GM12878 (cell line): ENCODE data around the gene PRAMEF18.
"Not testable (repeated sequence)": the region's sequence is repeated elsewhere in the genome, so short reads cannot be mapped to it uniquely, and the experiment has no call there.

Experiments used
- POLR2A ChIP-seq: IDR thresholded peaks from 2 replicates; pipeline ENCODE4 v1.6.1; 2011; ENCODE audit warnings: low read depth, mild to moderate bottlenecking, low read length
- SRF ChIP-seq, 2 experiments: IDR thresholded peaks; 2 replicates each; pipeline ENCODE4 v1.6.1; 2011; ENCODE audit warnings: low read depth in 2 of 2, low read length in 2 of 2, mild to moderate bottlenecking in 1 of 2, moderate library complexity in 1 of 2

DNA sequence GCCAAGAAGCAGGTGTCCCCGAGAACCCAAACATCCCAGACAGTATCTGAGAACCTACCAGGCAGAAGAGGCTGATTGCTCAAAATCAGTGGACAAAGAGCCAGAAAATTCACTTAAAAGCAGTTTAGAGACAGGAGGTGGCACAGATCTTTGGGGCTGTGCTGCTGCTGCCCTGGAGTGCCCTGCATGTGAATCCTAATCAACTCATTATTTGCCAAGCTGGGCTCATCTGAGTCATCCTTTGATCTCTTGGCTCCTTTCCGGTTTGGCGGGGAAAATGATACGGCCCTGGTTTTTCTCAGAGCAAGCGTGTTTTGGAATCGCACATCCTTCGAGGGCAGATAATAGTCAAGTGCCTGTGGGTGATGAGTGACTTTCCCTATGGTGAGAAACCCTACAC, 9.3 kb downstream of the PRAMEF18 start:
- TF ChIP-seq POLR2A; SRF (IDR thresholded peaks at IDR 0.05; ENCODE audit: low read depth in 2 of 2, low read length in 2 of 2): not testable (repeated sequence)
